HG02943 (cell line): ENCODE data around the gene YIF1A.
A peak's percentile ranks its signal among the peaks of the same experiment; 100 is the strongest.

Experiments used
- ATAC-seq: cut with Tn5 transposase; IDR thresholded peaks from one replicate; pipeline ENCODE4 v1.9.1; 2021; ENCODE audit warnings: mild to moderate bottlenecking, low read depth, moderate library complexity; ENCODE audit not compliant: unreplicated experiment

Gene YIF1A

DNA sequence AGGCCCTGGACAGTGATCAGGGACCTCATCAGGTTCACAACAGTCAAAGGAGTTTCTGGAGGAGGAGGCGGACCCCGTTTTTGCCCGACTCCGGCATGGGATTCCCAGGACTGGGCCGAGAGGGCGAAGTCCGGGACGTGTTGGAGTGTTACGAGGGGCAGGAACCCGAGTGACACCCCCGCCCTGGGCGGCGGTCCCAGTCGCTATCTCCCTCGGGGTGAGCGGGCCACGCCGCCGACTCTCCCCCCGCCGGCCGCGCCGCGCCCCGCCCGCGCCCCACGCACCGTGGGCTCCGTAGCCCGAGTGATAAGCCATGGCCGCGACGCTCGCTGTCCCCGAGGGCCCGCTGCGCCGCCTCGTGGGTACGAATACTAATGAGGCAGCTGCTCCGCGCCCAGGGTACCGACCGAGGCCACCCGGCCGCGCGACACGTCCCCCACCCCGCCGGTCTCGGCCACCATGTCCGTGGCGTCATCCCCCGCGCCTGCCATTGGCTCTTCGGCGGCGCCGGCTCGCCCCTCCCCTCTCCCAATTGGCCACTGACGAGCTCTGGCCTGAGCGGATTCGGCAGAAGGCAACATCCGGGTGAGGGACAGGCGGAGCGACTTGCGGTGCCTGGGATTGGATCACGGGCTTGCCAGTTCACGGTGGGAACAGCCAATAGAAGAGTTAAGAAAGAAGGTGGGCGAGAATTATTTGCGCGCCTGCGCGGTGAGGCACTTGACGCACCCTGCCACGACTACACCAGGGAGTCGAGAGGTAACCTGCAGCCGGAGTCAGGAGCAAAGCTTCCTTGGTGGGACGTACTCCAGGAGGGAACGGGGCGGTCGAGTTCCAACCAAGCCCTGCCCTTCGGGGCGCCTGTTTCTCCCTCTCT is at the start of gene YIF1A:
TSS of gene YIF1A (minus strand) at position 473 of the 877 bp plus-strand sequence. CDS start at position 315, 158 bp downstream.
- peak; percentile 83 for ATAC-seq

DNA sequence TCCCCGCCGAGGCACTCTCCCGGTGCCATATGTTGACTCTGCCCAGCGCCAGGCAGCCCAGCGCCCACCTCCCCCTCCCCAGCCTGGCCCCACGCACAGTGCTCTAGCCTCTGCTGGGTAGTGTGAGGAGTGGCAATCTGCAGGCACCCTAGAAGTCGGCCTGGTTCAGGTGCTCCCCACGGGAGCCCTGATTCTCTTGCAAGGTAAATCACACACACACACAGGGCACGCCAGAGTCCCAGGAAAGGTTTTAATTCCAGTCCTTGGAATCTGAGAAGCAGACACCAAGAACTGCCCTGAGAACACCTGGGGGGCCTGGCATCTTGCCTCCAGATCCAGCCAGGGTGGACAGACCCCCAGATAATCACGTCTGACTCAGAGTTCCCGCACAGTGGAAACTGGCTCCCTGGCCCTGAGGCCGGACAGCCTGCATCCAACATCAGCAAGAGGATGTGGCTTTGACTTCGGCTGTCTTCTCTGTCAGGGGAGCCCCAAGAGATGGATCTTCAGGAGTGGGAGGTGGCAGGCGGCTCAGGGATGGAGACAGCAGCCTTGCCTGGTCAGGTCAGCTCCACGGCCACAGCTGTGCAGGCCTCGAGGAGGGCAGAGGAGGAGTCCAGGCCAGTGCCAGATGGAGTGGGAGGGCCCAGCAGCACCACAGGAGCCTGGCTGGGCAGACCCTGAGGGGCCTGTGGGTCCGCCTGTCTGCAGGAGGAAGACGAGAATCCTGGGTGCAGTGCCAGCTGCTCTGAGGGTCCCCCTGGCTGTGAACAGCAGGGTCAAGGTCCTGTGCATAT is 48.4 kb upstream of the YIF1A start:
- no peak for ATAC-seq

GRCh38 chr11:66336234-66337102 is 47.5 kb upstream of the YIF1A start, which contains the start of gene RIN1:
Gene RIN1 (minus strand): TSS chr11:66336434. CDS start chr11:66336402, 32 bp downstream.
- no peak for ATAC-seq

DNA sequence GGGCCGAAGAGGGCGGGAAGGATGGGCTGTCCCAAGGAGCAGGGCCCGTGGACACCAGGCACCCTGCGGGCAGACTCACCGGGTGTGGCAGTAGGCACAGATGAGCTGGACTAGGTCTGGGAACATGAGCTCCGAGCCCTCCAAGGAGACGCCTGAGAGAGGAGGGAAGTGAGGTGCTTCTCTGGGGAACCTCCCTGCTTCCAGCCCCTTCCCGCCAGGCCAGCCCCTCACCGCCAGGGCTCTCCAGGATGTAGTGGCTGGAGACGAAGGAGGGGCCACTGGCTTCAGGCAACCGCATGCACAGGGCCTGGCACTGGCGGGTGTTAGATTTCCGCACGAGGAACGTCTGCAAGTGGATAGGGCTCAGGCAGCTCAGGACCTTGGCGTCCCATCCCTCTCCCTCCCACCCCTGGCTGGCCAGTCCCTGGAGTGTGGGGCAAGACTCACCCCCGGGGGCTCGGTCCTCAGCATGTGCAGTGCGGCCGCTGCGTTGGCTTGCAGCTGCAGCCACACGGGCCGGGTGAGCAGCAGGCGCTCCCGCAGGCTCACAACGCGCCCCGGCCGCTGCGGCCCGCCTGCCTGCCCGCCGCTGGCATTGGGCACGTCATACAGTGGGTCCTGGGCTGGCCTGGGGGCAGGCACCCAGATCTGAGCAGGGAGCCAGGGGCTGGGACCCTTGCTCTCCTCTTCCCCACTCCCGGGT is 46.7 kb upstream of the YIF1A start:
- ATAC-seq = no peak

DNA sequence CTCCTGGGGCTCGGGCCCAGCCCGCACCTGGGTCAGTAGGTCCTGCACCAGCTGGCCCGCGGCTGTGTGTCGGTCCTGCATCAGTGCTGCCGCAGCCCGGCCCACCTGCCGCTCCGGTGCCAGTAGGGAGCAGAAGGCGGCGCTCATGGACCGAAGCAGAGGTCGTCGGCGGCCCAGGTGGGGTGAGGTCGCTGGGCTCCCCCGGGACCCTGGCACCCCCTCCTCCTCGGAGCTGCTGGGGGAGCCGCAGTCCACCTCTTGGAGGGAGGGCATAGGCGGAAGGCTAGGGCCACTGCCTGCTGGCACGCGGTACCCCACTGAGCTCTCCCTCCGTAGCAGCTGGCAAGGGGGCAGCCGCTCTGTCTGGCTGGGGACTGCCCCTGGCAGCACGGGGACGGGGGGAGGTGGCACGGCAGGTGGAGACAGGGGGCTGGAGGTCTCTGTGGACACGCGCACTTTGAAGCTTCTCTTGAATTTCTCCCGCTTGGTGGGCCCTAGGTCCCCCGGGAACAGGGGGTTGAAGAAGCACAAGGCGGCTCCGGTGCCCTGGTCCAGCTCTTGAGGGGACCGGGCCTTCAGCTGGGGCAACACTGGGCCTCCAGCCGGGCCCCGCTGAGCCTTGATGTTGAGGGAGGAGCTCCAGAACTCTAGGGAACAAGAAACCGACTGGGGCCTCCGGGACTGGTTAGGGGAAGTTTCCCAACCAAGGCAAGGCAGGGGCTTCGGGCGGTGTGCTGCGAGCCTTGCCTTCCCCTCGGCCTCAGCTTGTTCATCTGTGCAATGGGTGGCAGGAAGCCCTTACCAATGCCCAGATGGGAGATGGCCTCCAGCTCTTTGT is 45.9 kb upstream of the YIF1A start:
- ATAC-seq = no peak

GRCh38 chr11:66333896-66334604 is 45.1 kb upstream of the YIF1A start:
- no peak for ATAC-seq

GRCh38 chr11:66333220-66333877 is 44.4 kb upstream of the YIF1A start:
- ATAC-seq = no peak

DNA sequence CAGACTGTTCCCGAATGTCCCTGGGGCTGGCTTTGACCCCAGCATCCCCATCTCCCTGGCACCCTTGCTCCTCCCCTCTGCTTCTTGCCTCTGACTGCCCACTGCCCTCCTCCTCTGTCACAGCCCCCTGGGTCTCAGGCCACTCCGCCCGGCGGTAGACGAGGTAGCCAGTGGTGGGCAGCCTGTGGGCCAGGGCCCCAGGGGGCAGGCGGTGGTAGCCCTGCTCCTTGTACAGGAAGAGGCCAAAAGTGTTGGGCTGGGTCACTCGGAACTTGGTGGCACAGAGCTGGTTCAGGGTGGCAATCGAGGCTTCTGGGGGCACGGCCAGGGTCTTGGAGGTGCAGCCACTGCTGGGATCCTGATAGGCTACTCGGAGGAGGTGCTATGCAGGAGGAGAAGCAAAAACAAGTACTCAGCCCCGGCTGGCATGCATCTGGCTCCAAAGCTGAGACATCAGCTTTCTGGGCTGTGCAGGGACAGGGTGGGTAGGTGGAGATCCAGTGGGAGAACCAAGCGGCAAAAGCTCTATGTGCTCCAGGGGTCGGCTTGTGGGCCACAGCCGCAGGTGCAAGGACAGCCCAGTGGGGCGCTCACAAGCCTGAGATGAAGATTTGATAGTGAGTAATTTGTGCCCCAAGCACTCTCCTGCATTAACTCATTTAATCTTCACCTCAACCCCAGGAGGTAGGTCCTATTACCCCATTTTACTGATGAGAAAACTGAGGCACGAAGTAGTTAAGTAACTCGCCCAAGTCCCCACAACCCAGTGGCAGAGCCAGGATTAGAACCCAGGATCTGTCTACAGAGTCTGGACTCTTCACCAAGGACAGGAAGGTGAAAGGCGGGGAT is 43.7 kb upstream of the YIF1A start:
- no peak for ATAC-seq

DNA sequence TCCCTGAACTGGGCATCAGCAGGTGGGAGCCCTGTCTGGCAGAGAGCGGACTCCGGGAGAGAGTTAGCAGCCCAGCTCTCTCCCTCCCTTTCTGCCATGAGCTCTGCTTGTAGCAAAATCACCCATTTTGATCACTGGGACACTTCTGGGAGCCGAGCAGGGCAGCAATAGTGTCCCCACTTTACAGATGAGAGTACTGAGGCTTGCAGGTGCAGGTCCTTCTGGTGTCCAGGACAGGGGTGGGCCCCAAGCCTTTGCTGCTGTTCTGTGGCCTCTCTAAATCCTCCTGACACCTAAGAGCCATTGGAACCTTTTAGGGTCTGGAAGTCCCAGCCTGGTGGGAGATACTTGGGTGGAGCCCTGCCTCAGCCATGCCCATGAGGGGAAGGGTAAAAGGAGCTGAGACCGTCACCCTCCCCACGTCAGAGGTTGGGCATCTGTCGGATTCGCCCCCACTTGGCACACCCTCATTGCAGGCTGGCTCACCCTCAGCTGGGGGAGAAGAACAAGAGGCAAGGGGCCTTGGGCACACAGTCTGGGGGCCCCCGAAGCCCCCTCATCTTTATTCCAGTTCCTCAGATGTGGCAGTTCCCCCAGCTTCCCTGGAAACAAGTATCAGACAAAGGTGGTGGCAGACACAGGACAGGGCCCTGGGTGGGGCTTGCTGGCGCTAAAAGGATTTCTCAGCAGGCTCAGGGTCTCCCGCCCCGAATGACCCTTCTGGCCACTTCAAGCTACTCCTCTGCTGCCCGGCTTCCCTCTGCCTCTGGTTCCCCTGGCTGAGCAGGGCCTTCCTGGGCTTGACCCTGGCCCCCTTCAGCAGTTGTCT is 42.8 kb upstream of the YIF1A start:
- no peak for ATAC-seq

- no peak for ATAC-seq
Measured at GRCh38 chr11:66330931-66331330, 42.0 kb upstream of the YIF1A start.

- ATAC-seq = no peak
Measured at GRCh38 chr11:66329165-66329673, 40.3 kb upstream of the YIF1A start.

DNA sequence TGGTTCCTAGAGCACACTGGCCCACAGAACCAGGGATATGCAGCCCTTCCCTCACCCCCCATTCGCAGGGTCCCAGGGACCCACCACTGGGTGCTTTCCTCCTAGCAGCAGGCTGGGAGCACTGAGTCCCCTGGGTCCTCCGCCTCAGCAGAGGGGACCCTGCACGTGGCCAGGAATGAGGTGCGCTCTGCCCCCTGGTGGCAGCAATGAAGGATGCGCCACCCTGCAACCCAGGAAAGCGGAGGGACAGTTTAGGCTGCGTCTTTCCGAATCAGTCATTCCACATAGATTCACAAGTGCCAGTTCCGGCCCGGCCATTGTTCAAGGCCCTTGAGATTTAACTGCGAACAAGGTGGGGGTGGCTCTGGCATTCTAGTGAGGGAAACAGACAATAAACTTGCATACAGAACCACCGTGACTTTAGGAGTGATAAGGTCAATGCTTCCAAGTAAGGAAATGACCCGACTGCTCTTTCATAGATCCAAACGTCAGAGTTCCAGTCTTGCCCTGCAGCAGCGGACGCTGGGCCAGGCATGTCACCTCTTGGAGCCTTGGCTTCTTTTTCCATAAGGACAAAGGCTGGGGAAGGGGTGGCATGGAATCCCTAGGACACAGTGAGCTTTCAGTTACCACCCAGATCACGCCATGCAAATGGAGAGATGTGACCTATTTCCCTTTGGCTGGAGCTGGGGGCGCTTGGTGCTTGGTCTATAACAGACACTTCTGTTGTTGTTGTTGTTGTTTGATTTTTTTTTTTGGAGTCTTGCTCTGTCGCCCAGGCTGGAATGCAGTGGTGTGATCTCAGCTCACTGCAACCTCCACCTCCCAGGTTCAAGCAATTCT is 39.6 kb upstream of the YIF1A start:
- ATAC-seq = no peak

DNA sequence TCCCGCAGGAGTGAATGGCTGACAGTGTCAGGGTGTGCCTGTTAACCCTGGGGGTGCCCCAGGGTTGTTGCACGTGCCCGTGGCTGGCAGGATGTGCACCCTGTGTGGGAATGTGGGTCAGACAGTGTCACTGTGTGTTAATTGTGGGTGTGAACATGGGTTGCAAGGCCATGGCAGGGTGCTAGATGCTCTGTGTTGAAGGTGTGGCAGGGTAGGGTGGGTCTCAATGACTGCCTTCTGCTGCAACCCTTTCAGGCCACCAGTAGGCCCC is 39.0 kb upstream of the YIF1A start:
- ATAC-seq = no peak

DNA sequence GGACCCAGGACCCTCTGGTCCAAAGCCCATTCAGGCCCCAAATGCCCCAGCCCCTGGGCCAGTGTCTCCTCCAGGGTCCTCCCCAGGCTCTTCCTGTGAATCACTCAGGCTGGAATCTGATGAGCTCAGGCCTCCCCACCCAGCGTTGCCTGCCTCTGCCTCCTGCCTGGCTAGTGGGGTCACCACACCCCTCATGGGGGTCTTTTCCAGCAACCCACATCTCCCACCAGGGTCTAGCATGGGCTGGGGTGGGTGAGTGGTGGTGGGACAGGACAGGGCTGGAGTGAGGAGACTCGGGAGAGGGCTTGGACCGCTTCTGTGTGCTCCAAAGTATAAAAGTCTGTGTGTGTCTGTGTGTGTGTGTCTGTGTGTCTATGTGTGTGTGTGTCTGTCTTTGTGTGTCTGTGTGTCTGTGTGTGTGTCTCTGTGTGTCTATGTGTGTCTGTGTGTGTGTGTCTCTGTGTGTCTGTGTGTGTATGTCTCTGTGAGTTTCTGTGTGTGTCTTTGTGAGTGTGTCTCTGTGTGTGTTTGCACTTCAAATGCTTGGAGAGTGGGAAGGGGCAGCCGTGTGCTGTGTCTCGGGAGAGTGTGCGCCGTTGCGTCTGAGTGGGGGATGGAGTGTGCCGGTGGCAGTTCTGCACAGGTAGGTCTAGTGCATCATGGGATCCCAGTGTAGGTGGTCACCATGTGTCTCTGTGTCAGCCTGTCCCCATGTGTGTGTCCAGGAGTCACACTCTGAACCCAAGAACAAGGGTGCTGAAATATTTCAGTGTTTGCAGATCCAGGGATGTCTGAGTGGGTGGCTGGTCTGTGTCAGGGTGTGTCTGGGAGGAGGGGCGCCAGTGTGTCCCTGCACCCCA is 38.5 kb upstream of the YIF1A start:
- ATAC-seq = no peak
